HG03039 (cell line): ENCODE results near the gene ZNF865.

Source experiments
- ATAC-seq: cut with Tn5 transposase; IDR thresholded peaks from one replicate; pipeline ENCODE4 v1.9.1; 2021; ENCODE audit warnings: mild to moderate bottlenecking, moderate library complexity; ENCODE audit not compliant: unreplicated experiment

Gene ZNF865

GRCh38 chr19:55622242-55622969 is 17.0 kb downstream of the ZNF865 start:
- no peak for ATAC-seq

- no peak for ATAC-seq
These were observed 17.7 kb downstream of the ZNF865 start for GRCh38 chr19:55623130-55623529.

GRCh38 chr19:55623561-55623960 is 18.1 kb downstream of the ZNF865 start:
- ATAC-seq: no peak

- ATAC-seq: no peak
These were observed 18.9 kb downstream of the ZNF865 start, which contains the start of gene ZNF784 for GRCh38 chr19:55624109-55625003. Gene ZNF784 (minus strand): TSS chr19:55624566. CDS start chr19:55624561, 5 bp downstream.

GRCh38 chr19:55625004-55625326 is 19.5 kb downstream of the ZNF865 start:
- ATAC-seq: no peak

- no peak for ATAC-seq
These were observed 20.9 kb downstream of the ZNF865 start for GRCh38 chr19:55626350-55626749.

- ATAC-seq: no peak
These were observed 27.0 kb downstream of the ZNF865 start for GRCh38 chr19:55632463-55632834.

GRCh38 chr19:55633861-55634260 is 28.4 kb downstream of the ZNF865 start:
- no peak for ATAC-seq

- ATAC-seq: no peak
These were observed 29.9 kb downstream of the ZNF865 start for GRCh38 chr19:55635334-55635717.

- no peak for ATAC-seq
These were observed 30.5 kb downstream of the ZNF865 start for GRCh38 chr19:55635856-55636440.

- ATAC-seq: no peak
These were observed 31.3 kb downstream of the ZNF865 start for GRCh38 chr19:55636723-55637122.

GRCh38 chr19:55637534-55637933 is 32.1 kb downstream of the ZNF865 start:
- ATAC-seq: no peak

- no peak for ATAC-seq
These were observed 33.5 kb downstream of the ZNF865 start for GRCh38 chr19:55638864-55639359.

GRCh38 chr19:55640043-55640576 is 34.7 kb downstream of the ZNF865 start:
- ATAC-seq: no peak

- ATAC-seq: no peak
These were observed 35.4 kb downstream of the ZNF865 start, which contains the start of gene ZNF580 for GRCh38 chr19:55640577-55641425. Gene ZNF580 (plus strand): TSS chr19:55641002. CDS start chr19:55642509, 1,507 bp downstream.

GRCh38 chr19:55641426-55642152 is 36.1 kb downstream of the ZNF865 start:
- ATAC-seq: no peak

GRCh38 chr19:55642153-55643002 is 36.9 kb downstream of the ZNF865 start:
- ATAC-seq: no peak

- no peak for ATAC-seq
These were observed 37.8 kb downstream of the ZNF865 start, which contains the start of gene ZNF581 for GRCh38 chr19:55643003-55643886. Gene ZNF581 (plus strand): TSS chr19:55643649. CDS start chr19:55644572, 923 bp downstream.
